GM18870 (cell line): ENCODE measurements around the gene ARHGAP12.
"Not testable (repeated sequence)": the region's sequence is repeated elsewhere in the genome, so short reads cannot be mapped to it uniquely, and the experiment has no call there.

Experiments used
- ATAC-seq: cut with Tn5 transposase; IDR thresholded peaks from one replicate; pipeline ENCODE4 v1.9.1; 2021; ENCODE audit warnings: moderate library complexity; ENCODE audit not compliant: unreplicated experiment

Gene ARHGAP12

GRCh38 chr10:31928549-31929260 lies at the start of gene ARHGAP12:
Gene ARHGAP12, minus strand, starts transcription at chr10:31928831. Its CDS starts 19,976 bp downstream, at chr10:31908855.
- ATAC-seq = peak; percentile 52

GRCh38 chr10:31978156-31978483 lies 49.5 kb upstream of the ARHGAP12 start:
- no peak for ATAC-seq

GRCh38 chr10:31977440-31978155 lies 49.0 kb upstream of the ARHGAP12 start:
- ATAC-seq = no peak

GRCh38 chr10:31975157-31975765 lies 46.6 kb upstream of the ARHGAP12 start:
- no peak for ATAC-seq

GRCh38 chr10:31974434-31975124 lies 45.9 kb upstream of the ARHGAP12 start:
- no peak for ATAC-seq

- ATAC-seq = no peak
These were observed 43.9 kb upstream of the ARHGAP12 start for GRCh38 chr10:31972519-31973041.

- ATAC-seq = not testable (repeated sequence)
These were observed 41.2 kb upstream of the ARHGAP12 start for GRCh38 chr10:31969847-31970246.

- ATAC-seq = no peak
These were observed 35.0 kb upstream of the ARHGAP12 start for GRCh38 chr10:31963589-31963980.

- no peak for ATAC-seq
These were observed 34.4 kb upstream of the ARHGAP12 start for GRCh38 chr10:31962826-31963588.

- ATAC-seq = no peak
These were observed 32.8 kb upstream of the ARHGAP12 start for GRCh38 chr10:31961277-31962074.

- ATAC-seq = no peak
These were observed 31.0 kb upstream of the ARHGAP12 start for GRCh38 chr10:31959461-31960173.

GRCh38 chr10:31958856-31959255 lies 30.2 kb upstream of the ARHGAP12 start:
- ATAC-seq = no peak

- no peak for ATAC-seq
These were observed 27.7 kb upstream of the ARHGAP12 start for GRCh38 chr10:31956200-31956946.

GRCh38 chr10:31954410-31955191 lies 26.0 kb upstream of the ARHGAP12 start:
- ATAC-seq = no peak

- ATAC-seq = no peak
These were observed 24.8 kb upstream of the ARHGAP12 start for GRCh38 chr10:31953480-31953879.

- no peak for ATAC-seq
These were observed 24.4 kb upstream of the ARHGAP12 start for GRCh38 chr10:31953080-31953479.

- no peak for ATAC-seq
These were observed 23.4 kb upstream of the ARHGAP12 start for GRCh38 chr10:31952066-31952465.

- ATAC-seq = no peak
These were observed 20.6 kb upstream of the ARHGAP12 start for GRCh38 chr10:31949266-31949665.
